Peyer's patch (tissue), 4 donors: Measurements from ENCODE around the gene BIN1.

ENCODE experiments used
- CTCF ChIP-seq, 6 experiments: fragments of 450-650 bp in 4 of 6; fragments of 200-600 bp in 2 of 6; sonication (generic) in 1 of 6; IDR thresholded peaks; one replicate each; pipeline ENCODE4 v1.5.1; 2017 to 2019; ENCODE audit warnings: antibody characterized with exemption in 6 of 6, mild to moderate bottlenecking in 3 of 6, moderate library complexity in 1 of 6
- POLR2A ChIP-seq, 2 donors: fragments of 450-650 bp; IDR thresholded peaks; one replicate each; pipeline ENCODE4 v1.5.1; 2017; ENCODE audit warnings: antibody characterized with exemption in 2 of 2, mild to moderate bottlenecking in 2 of 2, moderate library complexity in 2 of 2

GRCh38 chr2:127078028-127078427, 28.9 kb downstream of the BIN1 start:
- no peak for TF ChIP-seq POLR2A (IDR thresholded peaks at IDR 0.05)
- no peak for TF ChIP-seq CTCF (IDR thresholded peaks at IDR 0.05)
